CD4-positive, alpha-beta T cell treated with Interleukin-1 beta for 1 hour (primary cell): Measurements from ENCODE around the gene GSTM1.
"Not testable (repeated sequence)": the region's sequence is repeated elsewhere in the genome, so short reads cannot be mapped to it uniquely, and the experiment has no call there.

Source experiments
- DNase-seq, 2 donors: peaks; one replicate each; pipeline ENCODE4 v3.0.0-alpha.2; 2020 to 2022

The GSTM1 gene

DNA sequence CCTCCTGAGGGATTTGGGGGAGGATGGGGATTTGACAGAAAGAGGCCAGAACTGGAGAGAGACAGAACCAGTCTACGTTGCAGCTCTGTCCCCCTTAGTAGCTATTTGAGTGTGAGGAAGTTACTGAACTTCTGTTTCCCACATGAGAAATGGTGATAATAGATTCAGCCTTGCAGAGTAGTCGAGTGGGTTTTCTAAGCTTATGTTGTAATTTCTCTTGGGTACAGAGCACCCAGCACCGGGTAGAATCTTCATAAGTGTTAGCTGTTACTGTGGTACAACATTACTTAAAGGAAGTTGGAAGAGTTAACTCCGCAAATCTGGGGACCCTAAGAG lies 27.0 kb upstream of the GSTM1 start:
- not testable (repeated sequence) for DNase-seq

DNA sequence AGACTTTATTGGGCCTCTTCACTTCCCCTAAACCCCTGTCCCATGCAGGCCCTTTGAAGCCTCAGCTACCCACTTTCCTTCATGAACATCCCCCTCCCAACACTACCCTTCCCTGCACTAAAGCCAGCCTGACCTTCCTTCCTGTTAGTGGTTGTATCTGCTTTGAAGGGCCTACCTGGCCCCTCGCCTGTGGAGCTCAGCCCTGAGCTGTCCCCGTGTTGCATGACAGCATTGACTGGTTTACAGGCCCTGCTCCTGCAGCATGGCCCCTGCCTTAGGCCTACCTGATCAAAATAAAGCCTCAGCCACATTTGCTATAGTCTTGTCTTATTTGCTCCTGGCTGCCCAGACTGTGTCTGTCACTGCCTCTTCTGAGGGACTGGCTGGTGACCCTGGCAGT lies 26.2 kb upstream of the GSTM1 start:
- DNase-seq, result no peak

DNA sequence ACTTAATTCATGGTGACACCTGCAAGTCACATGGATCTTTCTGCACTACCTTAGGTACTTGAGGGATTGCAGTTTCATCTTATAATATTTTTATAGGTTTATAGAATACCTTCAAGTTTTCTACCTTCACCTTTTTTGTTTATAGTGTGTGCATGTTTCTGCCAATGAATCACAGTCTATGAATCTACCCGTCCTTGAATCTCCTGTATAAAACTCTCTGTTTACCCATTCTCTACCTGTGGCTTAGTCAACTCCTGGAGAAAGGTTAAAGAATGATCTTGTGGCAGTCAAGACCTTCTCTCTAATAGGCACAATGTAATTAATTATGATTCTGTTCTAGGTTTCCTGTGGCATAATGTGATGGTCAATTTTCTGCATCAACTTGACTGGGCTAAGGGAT lies 22.9 kb upstream of the GSTM1 start:
- DNase-seq, result no peak

DNA sequence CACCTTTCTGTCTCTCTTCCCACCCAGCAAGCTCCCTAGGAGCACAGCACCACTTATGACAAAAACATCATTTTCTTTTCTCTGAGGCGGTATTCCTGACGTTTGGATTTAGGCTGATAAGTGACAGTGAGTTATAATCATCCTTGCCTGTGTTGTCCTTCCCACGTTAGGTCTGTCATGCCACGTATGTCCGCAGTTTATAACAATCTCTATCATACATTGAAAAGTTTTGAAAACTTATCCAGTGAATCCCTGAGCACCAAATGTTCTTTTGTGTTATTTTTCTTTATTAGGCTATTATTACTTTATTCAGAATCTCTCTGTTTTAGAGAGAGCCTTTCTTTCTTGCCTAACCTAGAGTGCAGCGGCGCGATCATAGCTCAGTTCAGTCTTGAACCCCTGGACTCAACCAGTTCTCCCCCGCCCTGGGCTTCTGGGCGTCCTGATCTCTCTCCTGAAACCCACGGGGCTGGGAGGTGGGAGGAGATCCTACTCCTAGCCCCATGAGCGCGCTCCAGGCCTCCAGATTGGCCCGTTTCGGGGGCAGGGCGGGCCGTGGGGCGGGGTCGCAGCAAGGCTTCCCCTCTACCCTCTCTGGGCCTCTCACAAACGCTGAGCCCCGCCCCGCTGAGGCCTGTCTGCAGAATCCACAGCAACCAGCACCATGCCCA lies 20.0 kb upstream of the GSTM1 start, which contains the start of gene GSTM2:
GSTM2 (plus strand) TSS at position 606 of the 671 bp plus-strand sequence; CDS start at position 665, 59 bp downstream.
- peak; percentile 74 to 78 for DNase-seq

DNA sequence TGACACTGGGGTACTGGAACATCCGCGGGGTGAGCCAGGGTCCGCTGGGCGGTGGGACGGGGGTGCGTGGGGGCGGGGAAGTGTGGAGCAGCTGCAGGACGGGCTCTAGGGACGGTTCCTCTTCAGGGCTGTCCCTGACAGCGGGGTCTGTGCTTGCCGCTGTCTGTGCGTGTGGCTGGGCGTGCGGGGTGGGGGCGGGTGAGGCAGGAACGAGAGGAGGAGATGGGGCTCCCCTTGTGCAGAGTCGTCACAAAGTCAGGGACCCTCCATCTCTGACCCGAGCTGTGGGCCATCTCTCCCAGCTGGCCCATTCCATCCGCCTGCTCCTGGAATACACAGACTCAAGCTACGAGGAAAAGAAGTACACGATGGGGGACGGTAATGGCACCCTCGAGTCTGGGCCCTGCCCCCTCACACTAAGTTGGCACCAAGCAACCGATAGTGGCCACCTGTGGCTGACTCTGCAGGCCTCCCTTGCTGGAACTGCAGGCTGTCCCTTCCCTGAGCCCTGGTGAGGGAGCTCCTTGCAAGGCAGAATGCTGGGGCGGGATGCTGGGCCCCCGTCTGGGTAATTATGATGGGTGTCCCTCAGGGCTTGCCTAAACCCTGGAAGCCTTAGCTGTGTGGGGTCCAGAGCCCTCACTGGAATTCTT lies 19.4 kb upstream of the GSTM1 start:
- no peak for DNase-seq

DNA sequence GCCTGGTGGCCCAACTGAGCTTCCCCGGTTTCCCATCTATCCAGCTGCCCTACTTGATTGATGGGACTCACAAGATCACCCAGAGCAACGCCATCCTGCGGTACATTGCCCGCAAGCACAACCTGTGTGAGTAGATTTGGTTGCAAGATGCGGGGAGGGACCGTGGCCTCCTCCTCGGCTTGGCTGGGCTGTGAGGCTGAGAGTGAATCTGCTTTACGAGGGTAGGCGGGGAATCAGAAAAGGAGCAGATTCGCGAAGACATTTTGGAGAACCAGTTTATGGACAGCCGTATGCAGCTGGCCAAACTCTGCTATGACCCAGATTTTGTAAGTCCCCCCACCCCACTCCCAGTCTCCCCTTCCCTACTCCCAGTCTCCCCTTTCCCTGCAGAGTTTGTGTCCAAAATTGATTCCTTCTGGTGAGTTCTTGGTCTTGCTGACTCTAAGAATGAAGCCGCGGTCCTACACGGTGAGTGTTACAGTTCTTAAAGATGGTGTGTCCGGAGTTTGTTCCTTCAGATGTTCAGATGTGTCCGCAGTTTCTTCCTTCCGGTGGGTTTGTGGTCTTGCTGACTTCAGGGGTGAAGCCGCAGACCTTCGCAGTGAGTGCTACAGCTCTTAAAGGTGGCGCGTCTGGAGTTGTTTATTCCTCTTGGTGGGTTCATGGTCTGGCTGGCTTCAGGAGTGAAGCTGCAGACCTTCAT lies 18.2 kb upstream of the GSTM1 start:
- DNase-seq, result no peak

DNA sequence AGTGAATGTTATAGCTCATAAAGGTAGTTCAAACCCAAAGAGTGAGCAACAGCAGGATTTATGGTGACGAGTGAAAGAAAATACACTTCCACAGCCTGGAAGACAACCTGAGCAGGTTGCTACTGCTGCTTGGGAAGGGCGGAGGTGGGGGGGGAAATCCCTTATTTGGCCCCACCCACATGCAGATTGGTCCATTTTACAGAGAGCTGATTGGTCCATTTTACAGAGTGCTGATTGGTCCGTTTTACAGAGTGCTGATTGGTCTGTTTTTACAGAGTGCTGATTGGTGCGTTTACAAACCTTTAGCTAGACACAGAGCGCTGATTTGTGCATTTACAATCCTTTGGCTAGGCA lies 17.7 kb upstream of the GSTM1 start:
- DNase-seq, result not testable (repeated sequence)

DNA sequence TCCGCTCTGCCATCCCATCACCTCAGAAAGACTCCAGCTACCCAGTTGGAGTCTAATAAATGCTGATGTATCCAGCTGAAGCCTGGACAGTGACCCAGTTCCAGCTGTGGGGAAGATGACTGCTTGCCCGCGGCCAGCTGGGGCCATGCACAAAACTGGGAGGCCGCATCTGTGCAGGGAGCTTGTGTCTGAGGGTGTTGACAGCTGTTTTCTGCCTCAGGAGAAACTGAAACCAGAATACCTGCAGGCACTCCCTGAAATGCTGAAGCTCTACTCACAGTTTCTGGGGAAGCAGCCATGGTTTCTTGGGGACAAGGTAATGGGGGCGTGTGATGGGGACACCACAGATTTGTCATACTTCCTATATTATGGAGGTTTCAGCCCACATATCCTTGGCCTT lies 16.6 kb upstream of the GSTM1 start:
- no peak for DNase-seq

DNA sequence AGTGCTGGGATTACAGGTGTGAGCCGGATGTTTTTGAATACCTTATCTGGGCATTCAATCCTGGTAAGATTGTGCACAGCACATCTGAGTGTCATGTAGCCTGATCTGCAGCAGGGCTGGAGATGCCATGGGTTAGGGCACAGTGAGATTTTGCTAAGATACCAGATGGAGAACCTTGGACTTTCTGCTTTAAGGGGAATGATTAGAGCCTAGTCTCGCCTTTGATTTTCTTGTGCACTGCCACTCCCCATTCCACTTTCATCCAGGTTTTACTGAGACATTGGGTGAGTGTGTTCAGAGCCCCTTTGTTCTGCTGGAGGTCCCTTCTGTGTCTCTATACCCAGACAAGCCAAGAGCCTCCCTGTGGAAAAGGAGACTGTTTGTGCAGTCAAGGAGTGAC lies 13.8 kb upstream of the GSTM1 start:
- DNase-seq, result not testable (repeated sequence)

DNA sequence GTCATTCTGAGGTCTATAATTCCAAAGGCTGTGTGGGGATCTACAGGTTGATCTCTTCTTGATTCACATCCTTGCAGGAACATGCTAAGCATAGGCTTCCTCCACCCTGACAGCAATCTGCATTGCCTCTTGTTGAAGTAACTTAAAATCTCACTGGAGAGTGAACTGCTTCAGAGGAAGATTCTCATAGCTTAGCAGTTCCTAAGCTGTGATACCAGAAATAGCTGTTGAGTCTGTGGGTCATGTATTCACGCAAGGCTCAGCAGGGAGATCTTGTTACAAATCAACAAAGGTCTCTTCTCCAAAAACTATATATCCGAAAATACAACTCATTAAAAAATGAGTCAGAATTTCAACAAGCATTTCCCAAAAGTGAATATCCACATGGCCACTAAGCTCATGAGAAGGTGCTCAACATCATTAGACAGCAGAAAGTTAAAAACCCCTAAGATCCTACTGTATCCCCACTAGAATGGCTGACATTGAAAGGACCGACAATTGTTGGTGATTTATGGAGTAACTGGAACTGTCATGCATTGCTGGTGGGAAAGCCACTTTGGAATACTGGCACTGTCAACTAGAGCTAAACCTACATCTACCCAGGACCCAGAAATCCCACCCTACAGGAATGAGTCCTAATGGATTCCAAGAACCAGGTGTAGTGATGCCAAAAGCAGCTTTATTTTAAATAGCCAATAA lies 10.8 kb upstream of the GSTM1 start:
- not testable (repeated sequence) for DNase-seq

DNA sequence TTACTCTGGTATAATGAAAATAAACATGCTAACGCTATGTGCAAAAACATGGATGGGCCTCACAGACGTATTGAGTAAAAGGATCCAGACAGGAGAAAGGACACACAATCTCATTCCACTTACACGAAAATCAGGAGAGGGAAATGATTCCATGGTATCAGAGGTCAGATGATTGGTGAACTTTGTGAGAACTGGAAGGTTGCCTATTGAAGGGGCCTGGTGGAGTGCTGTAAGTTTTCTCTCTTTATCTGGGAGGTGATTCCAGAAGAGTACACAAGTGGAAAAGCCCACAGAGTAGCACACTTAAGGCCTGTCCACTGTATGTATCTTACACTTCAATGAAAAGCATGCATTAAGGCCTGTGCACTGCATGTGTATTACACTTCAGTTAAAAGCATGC lies 10.2 kb upstream of the GSTM1 start:
- no peak for DNase-seq

DNA sequence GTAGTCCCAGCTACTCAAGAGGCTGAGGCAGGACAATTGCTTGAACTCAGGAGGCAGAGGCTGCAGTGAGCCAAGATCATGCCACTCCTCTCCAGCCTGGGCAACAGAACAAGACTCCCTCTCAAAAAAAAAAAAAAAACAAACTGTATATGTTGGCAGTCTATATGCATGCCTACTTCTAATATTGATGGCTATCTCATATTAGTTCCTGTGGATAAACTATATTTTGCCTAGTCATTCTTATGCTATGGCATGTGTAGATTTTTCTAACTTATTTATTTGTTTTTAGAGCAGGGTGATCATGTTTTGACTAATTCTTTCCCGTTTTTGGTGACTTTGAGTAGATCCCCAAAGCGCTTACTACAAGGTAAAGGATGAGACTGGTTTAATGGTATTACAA lies 9.0 kb upstream of the GSTM1 start:
- not testable (repeated sequence) for DNase-seq

DNA sequence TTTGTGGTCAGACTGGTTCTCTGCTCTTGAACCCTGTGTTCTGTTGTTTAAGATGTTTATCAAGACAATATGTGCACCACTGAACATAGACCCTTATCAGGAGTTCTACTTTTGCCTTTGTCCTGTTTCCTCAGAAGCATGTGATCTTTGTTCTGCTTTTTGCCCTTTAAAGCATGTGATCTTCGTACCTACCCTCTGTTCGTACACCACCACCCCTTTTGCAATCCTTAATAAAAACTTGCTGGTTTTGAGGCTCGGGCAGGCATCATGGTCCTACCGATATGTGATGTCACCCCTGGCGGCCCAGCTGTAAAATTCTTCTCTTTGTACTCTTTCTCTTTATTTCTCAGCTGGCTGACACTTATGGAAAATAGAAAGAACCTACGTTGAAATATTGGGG lies 2.8 kb upstream of the GSTM1 start:
- DNase-seq, result not testable (repeated sequence)

DNA sequence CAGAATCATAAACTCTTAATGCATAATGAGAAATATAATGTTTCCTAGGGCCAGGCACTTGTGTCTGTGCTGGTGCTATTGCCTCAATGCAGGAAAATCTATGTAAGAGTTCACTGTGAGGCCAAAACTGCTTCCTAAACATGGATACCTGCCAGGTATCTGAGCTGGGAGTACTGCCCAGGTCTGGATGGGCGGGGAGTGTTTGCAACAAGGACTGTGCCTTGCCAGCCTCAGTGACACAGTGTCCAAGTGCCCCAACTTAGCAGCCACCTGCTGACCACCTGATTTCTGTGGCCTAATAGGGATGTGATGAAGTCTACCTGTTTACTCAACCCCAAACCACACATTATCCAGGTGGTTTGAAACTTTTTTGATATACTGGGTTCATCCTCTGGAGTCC lies 2.2 kb upstream of the GSTM1 start:
- not testable (repeated sequence) for DNase-seq

DNA sequence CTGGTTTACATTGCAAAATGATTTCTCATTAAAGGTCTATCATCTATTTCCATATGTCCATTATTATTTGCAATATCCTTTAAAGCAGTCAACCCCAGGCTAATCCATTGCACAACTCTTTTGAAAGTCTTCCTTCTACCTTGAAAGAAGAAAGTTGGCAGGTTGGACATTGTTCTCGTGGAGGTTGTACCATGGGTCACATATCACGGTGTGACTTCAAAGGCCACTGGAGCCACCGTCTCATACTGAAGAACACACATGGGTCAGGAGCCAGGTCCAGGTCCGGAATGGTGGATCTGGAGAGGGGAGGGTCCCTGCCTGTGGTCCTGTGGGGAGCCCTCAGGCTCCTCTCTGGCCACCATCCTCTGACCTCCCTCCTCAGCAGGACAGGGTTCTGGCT lies 1.7 kb upstream of the GSTM1 start:
- not testable (repeated sequence) for DNase-seq

DNA sequence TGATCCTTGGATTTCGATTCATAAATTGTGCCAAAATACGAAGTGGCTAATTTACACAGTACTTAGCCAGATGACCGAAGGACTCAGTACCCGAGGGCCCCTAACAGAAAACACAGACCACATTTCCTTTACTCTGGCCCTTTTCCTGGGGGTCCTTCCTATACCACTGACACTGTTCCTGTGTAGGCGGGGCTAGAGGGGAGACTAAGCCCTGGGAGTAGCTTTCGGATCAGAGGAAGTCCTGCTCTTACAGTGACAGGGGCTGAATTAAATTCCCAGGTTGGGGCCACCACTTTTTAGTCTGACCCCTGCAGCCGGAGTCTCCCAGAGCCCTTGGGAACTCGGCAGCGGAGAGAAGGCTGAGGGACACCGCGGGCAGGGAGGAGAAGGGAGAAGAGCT lies 508 bp upstream of the GSTM1 start:
- DNase-seq, result not testable (repeated sequence)

DNA sequence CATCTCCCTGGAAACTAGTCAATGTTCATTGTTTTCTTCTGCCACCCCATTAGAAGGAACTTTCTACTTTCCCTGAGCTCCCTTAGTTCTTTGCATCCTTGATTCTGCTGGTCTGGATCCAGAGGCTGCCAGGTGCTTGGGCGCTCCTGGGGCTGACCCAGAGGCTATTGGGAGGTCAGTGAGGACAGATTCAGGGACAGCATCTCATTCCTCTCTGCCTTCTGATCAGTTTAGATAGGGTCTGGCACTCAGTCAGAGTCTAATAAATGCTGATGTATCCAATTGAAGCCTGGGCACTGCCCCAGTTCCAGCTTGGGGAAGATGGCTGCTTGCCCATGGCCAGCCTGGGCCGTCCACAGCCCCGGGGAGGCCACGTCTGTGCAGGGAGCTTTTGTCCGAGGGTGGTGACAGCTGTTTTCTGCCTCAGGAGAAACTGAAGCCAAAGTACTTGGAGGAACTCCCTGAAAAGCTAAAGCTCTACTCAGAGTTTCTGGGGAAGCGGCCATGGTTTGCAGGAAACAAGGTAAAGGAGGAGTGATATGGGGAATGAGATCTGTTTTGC lies 2.3 kb downstream of the GSTM1 start:
- DNase-seq, result no peak

DNA sequence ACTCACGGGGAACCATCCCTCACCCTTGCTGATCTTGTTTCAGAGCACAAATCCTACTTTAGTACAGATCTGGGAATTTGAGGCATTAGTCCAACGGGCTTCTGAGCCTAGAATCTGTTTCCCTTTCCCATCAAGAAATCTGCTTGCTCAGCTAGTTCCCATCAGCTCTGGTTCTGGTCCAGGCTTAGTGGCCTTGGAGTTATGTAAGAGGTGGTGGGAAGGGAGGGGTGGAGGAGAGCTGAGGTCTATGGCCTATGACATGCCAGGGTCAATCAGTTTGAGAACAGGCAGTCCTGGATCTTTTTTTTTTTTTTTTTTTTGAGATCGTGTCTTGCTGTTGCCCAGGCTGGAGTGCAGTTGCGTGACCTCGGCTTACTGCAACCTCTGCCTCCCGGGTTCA lies 4.1 kb downstream of the GSTM1 start:
- DNase-seq, result no peak

DNA sequence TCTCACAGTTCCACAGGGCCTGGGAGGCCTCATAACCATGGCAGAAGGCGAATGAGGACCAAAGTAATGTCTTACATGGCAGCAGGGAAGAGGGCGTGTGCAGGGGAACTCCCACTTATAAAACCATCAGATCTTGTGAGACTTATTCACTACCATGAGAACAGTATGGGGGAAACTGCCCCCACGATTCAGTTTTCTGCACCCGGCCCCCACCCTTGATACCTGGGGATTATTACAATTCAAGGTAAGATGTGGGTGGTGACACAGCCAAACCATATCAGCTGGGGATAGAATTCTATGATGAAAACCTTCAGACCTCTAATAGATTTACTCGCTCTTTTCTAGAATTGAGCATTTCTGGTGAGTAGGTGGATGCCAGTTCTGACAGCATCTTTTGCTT lies 6.8 kb downstream of the GSTM1 start:
- DNase-seq, result not testable (repeated sequence)

DNA sequence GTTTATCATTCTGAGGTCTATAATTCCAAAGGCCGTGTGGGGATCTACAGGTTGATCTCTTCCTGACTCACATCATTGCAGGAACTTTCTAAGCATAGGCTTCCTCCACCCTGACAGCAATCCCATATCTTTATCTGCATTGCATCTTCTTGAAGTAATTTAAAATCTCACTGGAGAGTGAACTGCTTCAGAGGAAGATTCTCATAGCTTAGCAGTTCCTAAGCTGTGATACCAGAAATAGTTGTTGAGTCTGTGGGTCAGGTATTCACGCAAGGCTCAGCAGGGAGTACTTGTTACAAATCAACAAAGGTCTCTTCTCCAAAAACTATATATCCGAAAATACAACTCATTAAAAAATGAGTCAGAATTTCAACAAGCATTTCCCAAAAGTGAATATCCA lies 7.5 kb downstream of the GSTM1 start:
- not testable (repeated sequence) for DNase-seq

DNA sequence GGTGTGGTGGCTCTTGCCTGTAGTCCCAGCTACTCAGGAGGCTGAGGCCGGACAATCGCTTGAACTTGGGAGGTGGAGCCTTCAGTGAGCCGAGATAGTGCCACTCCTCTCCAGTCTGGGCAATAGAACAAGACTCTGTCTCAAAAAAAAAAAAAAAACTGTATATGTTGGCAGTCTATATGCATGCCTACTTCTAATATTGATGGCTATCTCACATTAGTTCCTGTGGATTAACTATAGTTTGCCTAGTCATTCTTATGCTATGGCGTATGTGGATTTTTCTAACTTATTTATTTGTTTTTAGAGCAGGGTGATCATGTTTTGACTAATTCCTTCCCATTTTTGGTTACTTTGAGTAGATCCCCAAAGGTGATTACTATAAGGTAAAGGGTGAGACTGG lies 9.4 kb downstream of the GSTM1 start:
- no peak for DNase-seq

DNA sequence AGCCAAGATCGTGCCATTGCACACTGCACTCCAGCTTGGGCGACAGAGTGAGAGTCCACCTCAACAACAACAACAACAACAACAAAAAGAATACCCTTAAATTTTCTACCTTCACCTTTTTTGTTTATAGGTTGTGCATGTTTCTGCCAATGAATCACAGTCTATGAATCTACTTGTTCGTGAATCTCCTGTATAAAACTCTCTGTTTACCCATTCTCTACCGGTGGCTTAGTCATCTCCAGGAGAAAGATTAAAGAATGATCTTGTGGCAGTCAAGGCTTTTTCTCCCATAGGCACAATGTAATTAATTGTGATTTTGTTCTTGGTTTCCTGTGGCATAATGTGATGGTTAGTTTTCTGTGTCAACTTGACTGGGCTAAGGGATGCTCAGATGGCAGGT lies 10.2 kb downstream of the GSTM1 start:
- DNase-seq, result not testable (repeated sequence)

DNA sequence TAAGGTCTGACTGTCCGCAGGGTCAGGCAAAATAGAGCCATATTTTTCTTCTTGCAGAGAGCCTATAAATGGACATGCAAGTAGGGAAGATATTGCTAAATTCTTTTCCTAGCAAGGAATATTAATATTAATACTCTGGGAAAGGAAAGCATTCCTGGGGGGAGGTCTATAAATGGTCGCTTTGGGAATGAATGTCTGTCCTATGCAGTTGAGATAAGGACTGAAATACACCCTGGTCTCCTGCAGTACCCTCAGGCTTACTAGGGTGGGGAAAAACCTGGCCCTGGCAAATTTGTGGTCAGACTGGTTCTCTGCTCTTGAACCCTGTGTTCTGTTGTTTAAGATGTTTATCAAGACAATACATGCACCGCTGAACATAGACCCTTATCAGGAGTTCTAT lies 15.3 kb downstream of the GSTM1 start:
- DNase-seq, result not testable (repeated sequence)
